Fibroblast of the aortic adventitia (primary cell): ENCODE measurements around the gene IQCM. TPM values are rescaled to one million over a fixed set of nuclear protein-coding genes. Genes with fewer than 3 reads are reported as not detected.

ENCODE experiments used
- DNase-seq: peaks from one replicate; pipeline ENCODE4 v3.0.0-alpha.2; 2010; ENCODE audit warnings: low read depth
- H3K4me3 ChIP-seq: 2 replicates; pipeline ENCODE4 v1.5.1; 2011; ENCODE audit warnings: low read depth, mild to moderate bottlenecking, control low read depth, low read length, moderate library complexity
- CTCF ChIP-seq: IDR thresholded peaks from 2 replicates; pipeline ENCODE4 v1.5.1; 2011; ENCODE audit warnings: mild to moderate bottlenecking, low read length, control low read depth, inconsistent platforms; ENCODE audit not compliant: insufficient read depth
- total RNA-seq: library from RNA; depleted of rRNA; stranded (reverse); fragments of >200 nt; gene quantifications from 2 replicates; pipeline ENCODE4 v1.2.3, GENCODE V29; 2012; ENCODE audit warnings: low replicate concordance

The IQCM gene
- total RNA-seq, 1 donor, result 0.27 TPM

DNA sequence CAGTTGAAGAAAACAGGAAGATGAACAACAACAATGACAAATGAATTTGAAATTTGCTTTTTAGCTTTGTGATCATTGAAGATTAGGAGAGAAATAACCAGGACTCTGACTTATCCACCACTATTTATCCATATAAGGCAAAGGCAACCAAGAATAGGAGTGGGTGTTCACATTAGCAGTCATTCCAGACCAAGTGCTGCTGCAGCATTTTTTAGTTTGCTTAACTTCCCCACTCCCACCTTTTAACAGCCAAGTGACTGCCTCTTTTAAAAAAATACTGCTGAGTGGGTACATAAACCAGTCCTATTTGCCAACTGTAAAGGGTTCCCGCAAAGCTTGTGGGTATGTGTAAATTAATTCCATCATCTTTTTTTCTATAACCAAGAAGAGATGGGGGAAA is 230.9 kb downstream of the IQCM start:
- TF ChIP-seq CTCF, result no peak
- DNase-seq, result no peak
- H3K4me3 ChIP-seq, result no peak overlapping the region

DNA sequence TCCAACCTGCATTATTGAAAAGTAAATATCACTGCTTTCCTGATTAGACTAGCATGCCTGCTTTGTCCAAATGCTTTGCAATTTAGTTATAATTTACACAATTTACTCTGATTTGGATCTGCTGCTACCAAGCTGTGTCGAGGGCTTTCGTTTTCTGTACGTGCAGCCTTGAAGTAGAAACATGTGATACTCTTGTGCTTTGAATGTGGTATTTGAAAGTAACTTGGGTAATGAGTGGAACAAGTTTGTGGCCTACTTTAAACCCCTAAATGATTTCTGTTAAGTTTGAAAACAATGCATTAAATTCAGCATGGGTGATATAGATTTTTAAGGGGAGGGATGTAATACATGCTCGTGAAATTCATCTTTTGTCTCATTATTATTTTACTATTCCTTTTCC is 240.7 kb downstream of the IQCM start:
- no peak overlapping the region for H3K4me3 ChIP-seq
- DNase-seq, result no peak
- no peak for TF ChIP-seq CTCF

- peak; percentile 0 for DNase-seq
- no peak for TF ChIP-seq CTCF
- no peak overlapping the region for H3K4me3 ChIP-seq
These were observed 242.9 kb downstream of the IQCM start for GRCh38 chr4:149572716-149573115.

DNA sequence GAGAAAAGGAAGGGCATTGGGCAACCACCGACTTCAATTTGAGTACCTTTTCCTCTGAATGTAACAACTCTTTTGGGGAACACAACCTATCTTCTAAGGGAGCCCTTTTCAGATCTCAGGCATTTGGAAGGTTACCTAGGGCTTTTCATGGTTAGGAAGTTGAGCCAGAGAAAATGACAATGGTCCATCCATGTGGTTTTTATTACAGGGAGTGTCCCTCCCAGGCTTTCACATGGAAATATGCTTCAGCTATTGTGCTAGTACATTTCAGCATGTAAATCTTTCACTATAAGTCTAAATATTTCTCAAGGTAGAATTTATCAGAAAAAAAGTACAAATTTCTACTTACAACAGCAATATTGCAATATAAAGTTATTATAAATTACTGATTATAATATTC is 259.8 kb downstream of the IQCM start:
- no peak for DNase-seq
- no peak overlapping the region for H3K4me3 ChIP-seq
- TF ChIP-seq CTCF, result no peak

DNA sequence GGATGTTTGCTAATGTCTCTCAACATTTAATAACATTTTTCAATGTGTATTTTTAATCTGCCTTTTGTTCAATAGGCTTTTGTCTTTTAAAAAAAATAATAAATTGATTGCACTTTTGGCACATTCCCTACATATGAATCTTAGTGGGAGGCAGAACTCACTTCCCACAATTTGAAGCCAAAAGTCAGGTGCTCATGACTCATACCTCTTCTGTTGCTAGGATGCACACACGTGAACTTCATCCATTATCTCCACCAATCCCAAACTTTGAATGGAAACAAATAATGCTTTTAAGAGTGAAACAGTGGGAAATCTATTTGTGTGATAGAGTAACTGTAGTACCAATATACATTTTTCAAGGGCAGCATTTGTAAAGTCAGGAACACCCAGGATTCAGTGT is 260.5 kb downstream of the IQCM start:
- DNase-seq, result no peak
- no peak overlapping the region for H3K4me3 ChIP-seq
- TF ChIP-seq CTCF, result no peak

DNA sequence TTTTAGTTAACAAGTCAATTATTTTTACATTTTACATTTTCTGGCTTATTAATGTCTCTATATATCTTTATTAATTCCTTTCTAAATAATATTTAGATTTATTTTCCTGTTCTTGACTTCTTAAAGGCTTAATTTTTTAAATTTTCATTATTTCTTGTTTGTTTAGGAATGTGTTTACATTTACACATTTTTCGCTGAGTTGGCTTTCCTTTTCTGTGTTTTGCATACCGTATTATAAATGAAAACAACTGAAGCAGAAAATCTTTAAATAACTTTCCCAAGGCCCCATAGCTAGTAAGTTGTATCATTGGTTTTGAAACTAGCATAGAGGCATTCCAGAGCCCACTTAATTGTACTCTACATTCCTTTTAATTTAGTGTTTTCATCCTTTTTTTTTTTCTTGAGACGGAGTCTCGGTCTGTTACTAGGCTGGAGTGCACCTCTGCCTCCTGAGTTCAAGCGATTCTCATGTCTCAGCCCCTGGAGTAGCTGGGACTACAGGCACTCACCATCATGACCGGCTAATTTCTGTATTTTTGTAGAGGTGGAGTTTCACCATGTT is 261.6 kb downstream of the IQCM start:
- no peak for TF ChIP-seq CTCF
- DNase-seq, result no peak

GRCh38 chr4:149552601-149553000 is 263.0 kb downstream of the IQCM start:
- H3K4me3 ChIP-seq, result no peak overlapping the region
- TF ChIP-seq CTCF, result no peak
- DNase-seq, result no peak

More for the DNA sequence above, 261.6 kb downstream of the IQCM start:
- no peak overlapping the region for H3K4me3 ChIP-seq
